Nephron (organoid): ENCODE results near the gene ZSCAN18.

ENCODE experiments used
- H3K27ac Mint-ChIP-seq, 3 experiments: 2 replicates each; pipeline ENCODE4 v1.8.0; 2020; ENCODE audit warnings: mixed read lengths in 3 of 3, mild to moderate bottlenecking in 2 of 3, moderate library complexity in 1 of 3
- H3K27me3 Mint-ChIP-seq: 2 replicates; pipeline ENCODE4 v1.8.0; 2021; ENCODE audit warnings: low read depth, mild to moderate bottlenecking, moderate library complexity, mixed read lengths
- H3K36me3 Mint-ChIP-seq: 2 replicates; pipeline ENCODE4 v1.8.0; 2020; ENCODE audit warnings: low read depth, mixed read lengths
- H3K4me1 Mint-ChIP-seq: 2 replicates; pipeline ENCODE4 v1.8.0; 2020; ENCODE audit warnings: mixed read lengths
- H3K4me3 Mint-ChIP-seq, 3 experiments: 2 replicates each; pipeline ENCODE4 v1.8.0; 2020; ENCODE audit warnings: mild to moderate bottlenecking in 3 of 3, mixed read lengths in 3 of 3, moderate library complexity in 2 of 3
- H3K9me3 Mint-ChIP-seq: 2 replicates; pipeline ENCODE4 v1.8.0; 2020; ENCODE audit warnings: mixed read lengths
- TF ChIP-seq, protein P1 (sequence below), 3 experiments: fragments of 200-600 bp; sonication (generic); IDR thresholded peaks; one replicate each; pipeline ENCODE4 v1.5.0; 2021; ENCODE audit warnings: antibody characterized with exemption in 3 of 3; ENCODE audit not compliant: unreplicated experiment in 3 of 3

The ZSCAN18 gene

DNA sequence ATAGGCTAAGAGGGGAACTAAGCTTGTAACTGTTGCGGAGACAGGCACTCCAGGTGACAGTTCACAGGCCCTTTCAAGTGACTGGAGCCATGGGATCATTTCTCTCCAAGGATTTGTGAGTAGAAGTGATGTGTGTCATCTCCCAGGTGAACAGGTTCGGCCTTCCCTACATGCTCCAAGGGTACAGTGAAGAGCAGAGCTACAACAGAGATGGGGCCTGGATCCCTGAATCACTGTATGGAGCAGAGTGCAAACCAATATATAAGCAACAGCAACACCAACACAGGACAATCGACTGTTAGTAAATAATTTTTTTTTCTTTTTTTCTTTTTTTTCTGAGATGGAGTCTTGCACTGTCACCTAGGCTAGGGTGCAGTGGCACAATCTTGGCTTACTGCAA lies 15.0 kb downstream of the ZSCAN18 start:
- TF ChIP-seq, protein P1, sequence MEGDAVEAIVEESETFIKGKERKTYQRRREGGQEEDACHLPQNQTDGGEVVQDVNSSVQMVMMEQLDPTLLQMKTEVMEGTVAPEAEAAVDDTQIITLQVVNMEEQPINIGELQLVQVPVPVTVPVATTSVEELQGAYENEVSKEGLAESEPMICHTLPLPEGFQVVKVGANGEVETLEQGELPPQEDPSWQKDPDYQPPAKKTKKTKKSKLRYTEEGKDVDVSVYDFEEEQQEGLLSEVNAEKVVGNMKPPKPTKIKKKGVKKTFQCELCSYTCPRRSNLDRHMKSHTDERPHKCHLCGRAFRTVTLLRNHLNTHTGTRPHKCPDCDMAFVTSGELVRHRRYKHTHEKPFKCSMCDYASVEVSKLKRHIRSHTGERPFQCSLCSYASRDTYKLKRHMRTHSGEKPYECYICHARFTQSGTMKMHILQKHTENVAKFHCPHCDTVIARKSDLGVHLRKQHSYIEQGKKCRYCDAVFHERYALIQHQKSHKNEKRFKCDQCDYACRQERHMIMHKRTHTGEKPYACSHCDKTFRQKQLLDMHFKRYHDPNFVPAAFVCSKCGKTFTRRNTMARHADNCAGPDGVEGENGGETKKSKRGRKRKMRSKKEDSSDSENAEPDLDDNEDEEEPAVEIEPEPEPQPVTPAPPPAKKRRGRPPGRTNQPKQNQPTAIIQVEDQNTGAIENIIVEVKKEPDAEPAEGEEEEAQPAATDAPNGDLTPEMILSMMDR (IDR thresholded peaks at IDR 0.05; ENCODE audit: unreplicated experiment in 3 of 3) = no peak
- Mint-ChIP-seq H3K36me3 (peaks cover 83% of the 10 kb centered on the region), H3K4me3 (no peak overlapping the region), H3K9me3 (peaks cover 61% of the 10 kb centered on the region), H3K27ac (no peak overlapping the region), H3K27me3 (no peaks in the 10 kb centered on the region), H3K4me1 (no peaks in the 10 kb centered on the region)

DNA sequence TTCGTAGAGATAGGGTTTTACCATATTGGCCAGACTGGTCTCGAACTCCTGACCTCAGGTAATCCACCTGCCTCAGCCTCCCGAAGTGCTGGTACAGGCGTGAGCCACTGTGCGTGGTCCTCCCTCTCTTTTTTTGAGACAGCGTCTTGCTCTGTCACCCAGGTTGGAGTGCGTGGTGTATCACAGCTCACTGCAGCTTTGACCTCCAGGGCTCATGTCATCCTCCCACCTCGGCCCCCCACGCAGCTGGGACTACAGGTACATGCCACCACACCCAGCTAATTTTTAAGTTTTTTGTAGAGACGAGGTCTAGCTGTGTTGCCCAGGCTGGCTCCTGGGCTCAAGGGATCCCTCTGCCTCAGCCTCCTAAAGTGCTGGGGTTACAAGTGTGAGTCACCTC lies 18.2 kb downstream of the ZSCAN18 start:
- Mint-ChIP-seq H3K4me1 (no peaks in the 10 kb centered on the region), H3K27ac (no peak overlapping the region), H3K4me3 (no peak overlapping the region), H3K9me3 (peaks cover 66% of the 10 kb centered on the region), H3K36me3 (peaks cover 58% of the 10 kb centered on the region), H3K27me3 (no peaks in the 10 kb centered on the region)
- TF ChIP-seq, protein P1 (IDR thresholded peaks at IDR 0.05; ENCODE audit: unreplicated experiment in 3 of 3) = no peak

DNA sequence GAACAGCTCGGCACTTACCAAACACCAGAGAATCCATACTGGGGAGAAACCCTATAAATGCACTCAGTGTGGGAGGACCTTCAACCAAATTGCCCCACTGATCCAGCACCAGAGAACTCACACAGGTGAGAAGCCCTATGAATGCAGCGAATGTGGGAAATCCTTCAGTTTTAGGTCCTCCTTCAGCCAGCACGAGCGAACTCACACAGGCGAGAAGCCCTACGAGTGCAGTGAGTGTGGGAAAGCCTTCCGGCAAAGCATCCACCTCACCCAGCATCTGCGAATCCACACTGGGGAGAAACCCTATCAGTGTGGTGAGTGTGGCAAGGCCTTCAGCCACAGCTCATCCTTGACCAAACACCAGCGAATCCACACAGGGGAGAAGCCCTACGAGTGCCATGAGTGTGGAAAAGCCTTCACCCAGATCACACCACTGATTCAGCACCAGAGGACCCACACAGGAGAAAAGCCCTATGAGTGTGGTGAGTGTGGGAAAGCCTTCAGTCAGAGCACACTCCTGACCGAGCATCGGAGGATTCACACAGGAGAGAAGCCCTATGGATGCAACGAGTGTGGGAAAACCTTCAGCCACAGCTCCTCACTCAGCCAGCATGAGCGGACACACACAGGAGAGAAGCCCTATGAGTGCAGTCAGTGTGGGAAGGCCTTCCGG lies 30.7 kb downstream of the ZSCAN18 start:
- TF ChIP-seq, protein P1 (IDR thresholded peaks at IDR 0.05; ENCODE audit: unreplicated experiment in 3 of 3) = no peak
- Mint-ChIP-seq H3K9me3 (peaks cover 79% of the 10 kb centered on the region), H3K27ac (no peak overlapping the region), H3K27me3 (no peaks in the 10 kb centered on the region), H3K4me1 (no peaks in the 10 kb centered on the region), H3K4me3 (no peak overlapping the region), H3K36me3 (peaks cover 85% of the 10 kb centered on the region)

DNA sequence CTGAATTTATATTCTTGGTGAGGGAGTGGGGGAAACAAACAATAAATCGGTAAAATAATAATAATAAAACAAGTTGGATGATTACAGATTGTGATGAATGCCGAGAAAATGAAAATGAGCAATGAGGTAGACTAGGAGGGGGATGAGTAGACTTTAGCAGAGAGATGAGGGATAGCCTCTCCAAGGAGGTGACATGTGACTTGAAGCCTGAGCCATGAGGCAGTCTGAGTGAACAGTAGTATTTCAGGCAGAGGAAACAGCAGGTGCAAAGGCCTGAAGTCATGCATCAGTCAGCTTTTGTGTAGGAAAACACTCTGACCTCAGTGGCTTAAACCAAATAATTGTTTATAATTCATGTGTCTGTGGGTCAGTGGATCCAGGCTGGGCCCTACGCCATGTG lies 34.3 kb downstream of the ZSCAN18 start:
- no peaks in the 10 kb centered on the region for H3K4me1 Mint-ChIP-seq
- peaks cover 82% of the 10 kb centered on the region for H3K36me3 Mint-ChIP-seq
- no peaks in the 10 kb centered on the region for H3K27me3 Mint-ChIP-seq
- TF ChIP-seq, protein P1 (IDR thresholded peaks at IDR 0.05; ENCODE audit: unreplicated experiment in 3 of 3) = no peak
- H3K27ac Mint-ChIP-seq = no peak overlapping the region
- peaks cover 72% of the 10 kb centered on the region for H3K9me3 Mint-ChIP-seq
- H3K4me3 Mint-ChIP-seq = no peak overlapping the region

DNA sequence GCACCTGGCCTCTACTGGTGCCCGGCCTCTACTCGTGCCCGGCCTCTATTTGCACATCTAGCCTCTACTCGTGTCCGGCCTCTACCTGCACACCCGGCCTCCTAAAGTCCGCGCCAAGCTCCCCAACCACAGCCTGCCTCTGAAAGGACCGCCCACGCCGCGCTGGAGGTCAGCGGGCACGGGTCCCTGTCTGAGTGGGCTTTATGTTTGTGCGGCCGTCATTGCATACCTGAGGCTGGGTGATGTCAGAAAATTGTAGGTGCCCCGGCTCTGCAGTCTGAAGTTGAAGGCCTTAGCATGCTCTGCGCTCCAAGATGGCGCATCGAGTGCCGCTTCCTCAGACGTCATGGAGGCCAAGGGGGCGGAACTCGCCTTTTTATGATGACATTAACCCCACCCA lies 37.8 kb downstream of the ZSCAN18 start:
- Mint-ChIP-seq H3K27me3 (no peaks in the 10 kb centered on the region), H3K9me3 (peaks cover 54% of the 10 kb centered on the region), H3K4me3 (peak overlapping the region; percentile 66 to 75 (median 69)), H3K36me3 (peaks cover 51% of the 10 kb centered on the region), H3K4me1 (no peaks in the 10 kb centered on the region), H3K27ac (no peak overlapping the region)
- TF ChIP-seq, protein P1 (IDR thresholded peaks at IDR 0.05; ENCODE audit: unreplicated experiment in 3 of 3) = no peak

DNA sequence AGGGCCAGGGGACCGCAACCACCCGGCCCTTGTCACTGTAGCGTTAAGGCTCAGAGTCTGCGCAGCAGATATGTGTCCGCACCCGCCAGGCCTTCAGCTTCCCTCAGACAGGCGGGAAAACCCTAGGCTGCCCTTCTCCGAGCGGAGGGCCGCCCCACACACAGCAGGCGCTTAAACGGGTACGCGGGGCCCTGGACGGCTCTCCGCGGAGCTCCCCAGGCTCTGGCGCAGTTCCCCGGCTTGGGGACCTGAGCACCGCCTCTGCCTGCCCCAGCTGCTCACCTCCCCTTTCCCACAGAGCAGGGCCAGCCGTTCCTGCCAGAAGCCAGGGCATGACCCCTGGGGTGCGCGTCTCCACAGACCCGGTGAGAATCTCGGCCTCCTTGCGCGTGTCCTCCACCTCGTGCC lies 38.4 kb downstream of the ZSCAN18 start:
- TF ChIP-seq, protein P1 (IDR thresholded peaks at IDR 0.05; ENCODE audit: unreplicated experiment in 3 of 3) = no peak
- no peaks in the 10 kb centered on the region for H3K27me3 Mint-ChIP-seq
- peaks cover 54% of the 10 kb centered on the region for H3K9me3 Mint-ChIP-seq
- H3K36me3 Mint-ChIP-seq = peaks cover 49% of the 10 kb centered on the region
- peak overlapping the region in 2 of 3 experiments; percentile 82 to 89 for H3K4me3 Mint-ChIP-seq
- no peak overlapping the region for H3K27ac Mint-ChIP-seq
- no peaks in the 10 kb centered on the region for H3K4me1 Mint-ChIP-seq
